Heart left ventricle (tissue), 16 donors: ENCODE data around the gene TDRD6. TPM values are rescaled to one million over a fixed set of nuclear protein-coding genes. Genes with fewer than 3 reads are reported as not detected.

Experiments
- ATAC-seq, 4 donors: fragments of 200-7000 bp; cut with Tn5 transposase; one replicate each; pipeline ENCODE4 v1.9.1; 2020 to 2022; ENCODE audit warnings: moderate library complexity in 4 of 4, mild to moderate bottlenecking in 3 of 4, moderate number of reproducible peaks in 1 of 4
- DNase-seq, 5 donors: peaks; one replicate each; pipeline ENCODE4 v3.0.0-alpha.2; 2020
- H3K27ac ChIP-seq, 12 donors: fragments of 200-600 bp; sonication (generic) in 4 of 12; one replicate each; pipeline versions ENCODE4 v1.5.0 to v1.8.0; 2016 to 2022; ENCODE audit warnings: mild to moderate bottlenecking in 2 of 12
- H3K27me3 ChIP-seq, 9 donors: fragments of 200-600 bp; sonication (generic) in 2 of 9; one replicate each; pipeline versions ENCODE4 v1.5.1 to v1.8.0; 2016 to 2022; ENCODE audit warnings: mild to moderate bottlenecking in 3 of 9
- H3K36me3 ChIP-seq, 9 donors: fragments of 200-600 bp; sonication (generic) in 2 of 9; one replicate each; pipeline versions ENCODE4 v1.5.0 to v1.8.0; 2018 to 2022; ENCODE audit warnings: mild to moderate bottlenecking in 2 of 9
- H3K4me1 ChIP-seq, 12 donors: fragments of 200-600 bp; sonication (generic) in 4 of 12; one replicate each; pipeline versions ENCODE4 v1.5.0 to v1.8.0; 2016 to 2022; ENCODE audit warnings: mild to moderate bottlenecking in 3 of 12
- H3K4me3 ChIP-seq, 12 donors: fragments of 200-600 bp; sonication (generic) in 4 of 12; one replicate each; pipeline versions ENCODE4 v1.5.0 to v1.8.0; 2017 to 2022; ENCODE audit warnings: mild to moderate bottlenecking in 9 of 12, moderate library complexity in 4 of 12
- H3K9me3 ChIP-seq, 12 donors: fragments of 200-600 bp; sonication (generic) in 4 of 12; one replicate each; pipeline versions ENCODE4 v1.5.0 to v1.8.0; 2016 to 2022; ENCODE audit warnings: mild to moderate bottlenecking in 1 of 12
- CTCF ChIP-seq, 12 donors: fragments of 200-600 bp; sonication (generic) in 4 of 12; IDR thresholded peaks; one replicate each; pipeline versions ENCODE4 v1.5.0 to v1.8.0; 2018 to 2022; ENCODE audit warnings: antibody characterized with exemption in 12 of 12, mild to moderate bottlenecking in 5 of 12
- POLR2A ChIP-seq, 2 donors: fragments of 450-650 bp; IDR thresholded peaks; one replicate each; pipeline ENCODE4 v1.6.1; 2017; ENCODE audit warnings: antibody characterized with exemption in 2 of 2, mild to moderate bottlenecking in 2 of 2, moderate library complexity in 2 of 2
- WGBS, 4 donors: extraction: QIAGEN DNeasy Blood & Tissue Kit in 2 of 4; methylation state at CpG; one replicate each; pipeline versions ENCODE4 v1.1.5 to v1.1.7; 2013 to 2018; 5-methylcytosine and 5-hydroxymethylcytosine counted together
- intact Hi-C, 10 donors: fragments of 100-400 bp; cut with DNase I; formaldehyde crosslinking; loops; one replicate each; pipeline versions ENCODE4 v1.11.1 to v1.14.2; 2022
- polyA plus RNA-seq, 2 donors: library from polyadenylated mRNA; stranded (reverse); fragments of 200-250 nt; gene quantifications; one replicate each; pipeline ENCODE4 v1.2.3, GENCODE V29; 2013
- total RNA-seq, 9 donors: library from RNA; depleted of rRNA in 2 of 9; stranded (reverse); fragments of >200 nt in 2 of 9; fragmentation: NEBNext Ultra II Directional in 3 of 9; extraction: Animal tissue kit (Norgen Biotek cat#: 25700) in 3 of 9; gene quantifications; one replicate each; pipeline versions ENCODE4 v1.1.0 to v1.2.4, GENCODE V29; 2016 to 2023
- donor health status: ischemic (EF 13 %, LVEDD 7.1; RV severe dilation, severe dysfunction).
- donor health status: healthy with polysubstance abuse.
- donor health status: DM: no; HTN: yes; CAD: no.
- donor health status: DM: no; HTN: no; CAD: no.
- donor health status: ischemic (EF 25% LVEDD 6.9; RV normal size, moderate dysfunction).
- donor health status: ischemic (EF 25% LVEDD 5.7; RV mildly dilated, moderate dysfunction).
- donor health status: healthy.
- donor health status: DM: yes; HTN: yes; CAD: no.
- donor health status: ischemic (EF 35%, LVEDD 5.7; RV mildly dilated, moderate dysfunction).
- donor health status: nonischemic (EF 11% LVEDD 7.7; RV severe dilation, severe dysfunction).
- donor health status: DM: yes; HTN: yes; CAD: no.
- donor health status: PGD.
- donor health status: ischemic (EF 29% LVEDD 5.4; RV normal size, mild dysfunction).
- donor health status: nonischemic (EF 23%, LVEDD 6.1; RV moderate dilation, normal function).

TDRD6 gene
- total and polyA plus RNA-seq, 11 donors: 0.08 to 1.5 (median 0.52) TPM

GRCh38 chr6:46734867-46735719 lies 47.4 kb downstream of the TDRD6 start, which contains the start of gene PLA2G7:
TSS of gene PLA2G7 (minus strand) at chr6:46735375. CDS start at chr6:46722891, 12,484 bp downstream.
- H3K9me3 ChIP-seq: no peaks in the 10 kb centered on the region
- H3K36me3 ChIP-seq: no peaks in the 10 kb centered on the region
- no peak for TF ChIP-seq CTCF (IDR thresholded peaks at IDR 0.05)
- no peak for TF ChIP-seq POLR2A (IDR thresholded peaks at IDR 0.05)
- H3K27me3 ChIP-seq: peaks cover 0 to 42% (median 16%) of the 10 kb centered on the region in 9 donors
- ATAC-seq (peak; percentile 37 to 80 (median 78)), DNase-seq (peak in 2 of 5 donors; percentile 31 to 63)
- intact Hi-C loops: no loop called here
- peaks cover 0 to 16% (median 2%) of the 10 kb centered on the region in 12 donors for H3K4me1 ChIP-seq
- WGBS, 4 donors: 0 to 4% (median 1%) methylated on average over 27 to 73 of the region's 73 CpGs
- H3K4me3 ChIP-seq: peak within 1 kb of the TSS; percentile 44 to 73 (median 58)
- peak within 1 kb of the TSS in 1 of 12 donors; percentile 49 for H3K27ac ChIP-seq

DNA sequence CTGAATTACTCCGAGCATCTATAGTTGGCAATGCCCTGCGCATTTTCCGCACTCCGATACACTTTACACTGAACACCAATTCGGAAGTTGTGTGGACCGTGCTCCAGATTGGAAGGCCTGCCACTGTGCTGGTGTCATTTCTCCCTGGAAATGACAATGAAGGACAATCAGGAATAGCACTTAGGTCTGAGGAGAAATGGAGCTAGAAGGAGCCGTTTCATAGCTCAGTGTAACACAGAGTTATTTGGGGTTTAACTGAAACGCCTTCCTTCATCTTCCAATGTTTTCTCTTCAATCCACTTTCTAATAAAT lies 48.0 kb downstream of the TDRD6 start:
- ATAC-seq (peak in 1 of 4 donors; percentile 21), DNase-seq (no peak)
- intact Hi-C loops: no loop called here
- Histone ChIP-seq H3K27me3 (peaks cover 0 to 42% (median 16%) of the 10 kb centered on the region in 9 donors), H3K4me1 (peaks cover 0 to 16% (median 2%) of the 10 kb centered on the region in 12 donors), H3K9me3 (no peaks in the 10 kb centered on the region), H3K36me3 (no peaks in the 10 kb centered on the region), H3K4me3 (peak overlapping the region; percentile 44 to 73 (median 58)), H3K27ac (peak overlapping the region in 1 of 12 donors; percentile 49)
- TF ChIP-seq CTCF (IDR thresholded peaks at IDR 0.05) (no peak), POLR2A (IDR thresholded peaks at IDR 0.05) (no peak)
- WGBS, 4 donors: 29 to 43% (median 32%) methylated on average over 8 of the region's 8 CpGs

- Histone ChIP-seq H3K27me3 (peaks cover 0 to 42% (median 16%) of the 10 kb centered on the region in 9 donors), H3K4me1 (peaks cover 0 to 16% (median 2%) of the 10 kb centered on the region in 12 donors)
- intact Hi-C loops: no loop called here
Measured at GRCh38 chr6:46736906-46737305, 49.2 kb downstream of the TDRD6 start.

More at GRCh38 chr6:46736906-46737305, 49.2 kb downstream of the TDRD6 start:
- Histone ChIP-seq H3K27ac (no peak overlapping the region), H3K36me3 (no peaks in the 10 kb centered on the region), H3K4me3 (no peak overlapping the region), H3K9me3 (no peaks in the 10 kb centered on the region)
- no peak for ATAC-seq
- no peak for TF ChIP-seq POLR2A (IDR thresholded peaks at IDR 0.05)
- no peak for TF ChIP-seq CTCF (IDR thresholded peaks at IDR 0.05)
- DNase-seq: no peak
